Body of pancreas (tissue), 4 donors: ENCODE results near the gene ZAP70. TPM values are rescaled to one million over a fixed set of nuclear protein-coding genes. Genes with fewer than 3 reads are reported as not detected.

ENCODE experiments used
- ATAC-seq: fragments of 150-250 bp; one replicate; pipeline ENCODE4 v1.9.1; 2016
- DNase-seq, 4 donors: peaks; one replicate each; pipeline ENCODE4 v3.0.0-alpha.2; 2019
- H3K27ac ChIP-seq, 4 donors: fragments of 200-600 bp; sonication (generic); 1 replicate in 3 of 4; 2 replicates in 1 of 4; pipeline versions ENCODE4 v1.5.1 to v1.6.1; 2016 to 2019; ENCODE audit warnings: mild to moderate bottlenecking in 1 of 4, mixed read lengths in 1 of 4, moderate library complexity in 1 of 4
- H3K27me3 ChIP-seq, 2 donors: fragments of 200-600 bp; sonication (generic); one replicate each; pipeline ENCODE4 v1.6.0; 2016; ENCODE audit warnings: mild to moderate bottlenecking in 1 of 2
- H3K36me3 ChIP-seq, 2 donors: fragments of 200-600 bp; sonication (generic); replicated peaks in 1 of 2; 2 replicates each; pipeline ENCODE4 v1.5.1; 2016; ENCODE audit warnings: low read depth in 2 of 2; ENCODE audit not compliant: insufficient read depth in 1 of 2
- H3K4me1 ChIP-seq: fragments of 200-600 bp; sonication (generic); one replicate; pipeline ENCODE4 v1.6.0; 2016
- H3K4me3 ChIP-seq, 2 donors: fragments of 200-600 bp; sonication (generic); 1 replicate in 1 of 2; 2 replicates in 1 of 2; pipeline ENCODE4 v1.5.1; 2016 to 2019
- H3K9me3 ChIP-seq, 3 donors: fragments of 200-600 bp; sonication (generic); 1 replicate in 2 of 3; 2 replicates in 1 of 3; pipeline ENCODE4 v1.5.1; 2016
- CTCF ChIP-seq, 7 experiments: fragments of 450-650 bp in 4 of 7; fragments of 200-600 bp in 3 of 7; sonication (generic) in 3 of 7; IDR thresholded peaks; one replicate each; pipeline ENCODE4 v1.5.1; 2016 to 2019; ENCODE audit warnings: antibody characterized with exemption in 7 of 7
- POLR2A ChIP-seq, 3 donors: fragments of 450-650 bp; IDR thresholded peaks; one replicate each; pipeline ENCODE4 v1.6.1; 2016; ENCODE audit warnings: antibody characterized with exemption in 3 of 3, mild to moderate bottlenecking in 2 of 3
- WGBS, 2 donors: methylation state at CpG; one replicate each; pipeline ENCODE4 v1.1.5; 2017; 5-methylcytosine and 5-hydroxymethylcytosine counted together
- intact Hi-C: fragments of 100-400 bp; cut with DNase I; formaldehyde crosslinking; loops from one replicate; pipeline ENCODE4 v1.15.1; 2023
- total RNA-seq, 2 donors: library from RNA; depleted of rRNA; stranded (reverse); fragments of >200 nt; gene quantifications; one replicate each; pipeline ENCODE4 v1.1.0, GENCODE V29; 2016

ZAP70 gene
- total RNA-seq, 2 donors from 2014 or later, result 2.1 to 4.0 TPM

GRCh38 chr2:97745474-97746174 is 32.2 kb downstream of the ZAP70 start:
- Histone ChIP-seq H3K9me3 (no peaks in the 10 kb centered on the region), H3K36me3 (no peaks in the 10 kb centered on the region), H3K4me3 (no peak overlapping the region), H3K27me3 (no peaks in the 10 kb centered on the region), H3K4me1 (peaks cover 5% of the 10 kb centered on the region), H3K27ac (no peak overlapping the region)
- no peak for DNase-seq
- ATAC-seq, result no peak
- no peak for TF ChIP-seq POLR2A (IDR thresholded peaks at IDR 0.05)
- TF ChIP-seq CTCF (IDR thresholded peaks at IDR 0.05), result no peak
- intact Hi-C loops, result no loop called here
- 57 to 65% methylated on average over 10 of the region's 10 CpGs for WGBS, 2 donors

DNA sequence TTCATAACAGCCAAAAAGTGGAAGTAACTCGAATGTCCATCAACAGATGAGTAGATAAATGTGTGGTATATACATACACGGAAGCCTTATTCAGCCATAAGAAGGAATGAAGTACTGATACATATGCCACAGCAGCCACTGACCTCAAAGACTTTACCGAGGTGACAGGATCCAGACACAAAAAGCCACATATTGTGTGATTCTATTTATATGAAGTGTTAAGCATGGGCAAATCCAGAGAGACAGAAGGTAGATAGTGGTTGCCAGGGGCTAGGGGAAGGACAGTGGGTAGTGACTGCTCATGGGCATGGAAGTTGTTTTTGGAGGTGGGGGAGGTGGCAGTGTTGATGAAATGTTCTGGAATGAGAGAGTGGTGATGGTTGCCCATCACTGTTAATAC is 33.9 kb downstream of the ZAP70 start:
- H3K27ac ChIP-seq, result no peak overlapping the region
- no peaks in the 10 kb centered on the region for H3K9me3 ChIP-seq
- no peaks in the 10 kb centered on the region for H3K4me1 ChIP-seq
- H3K36me3 ChIP-seq, result no peaks in the 10 kb centered on the region
- no peaks in the 10 kb centered on the region for H3K27me3 ChIP-seq
- no peak overlapping the region for H3K4me3 ChIP-seq
- DNase-seq (no peak), ATAC-seq (no peak)
- 79 to 84% methylated on average over 3 of the region's 3 CpGs for WGBS, 2 donors
- TF ChIP-seq POLR2A (IDR thresholded peaks at IDR 0.05), result no peak
- intact Hi-C loops, result no loop called here

DNA sequence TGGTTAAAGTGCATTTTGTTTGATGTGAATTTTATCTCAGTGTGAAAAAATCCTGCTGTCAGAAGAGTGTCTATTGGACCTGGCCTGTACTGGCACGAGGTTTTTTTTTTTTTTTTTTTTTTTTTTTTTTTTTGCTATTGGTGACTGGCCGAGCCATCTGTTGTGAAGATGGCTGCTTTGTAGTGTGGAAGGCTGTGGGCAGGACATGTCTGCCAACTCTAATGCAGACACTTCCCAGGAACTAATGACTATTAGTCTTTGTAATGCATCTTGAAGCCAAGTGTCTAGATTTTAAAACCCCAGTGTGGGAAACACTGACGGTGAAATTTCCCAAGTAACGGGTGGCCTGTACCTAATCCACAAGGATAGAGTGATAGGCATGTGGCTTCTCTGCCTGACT is 34.3 kb downstream of the ZAP70 start:
- no peak overlapping the region for H3K27ac ChIP-seq
- TF ChIP-seq CTCF (IDR thresholded peaks at IDR 0.05) (no peak), POLR2A (IDR thresholded peaks at IDR 0.05) (no peak)
- WGBS, 2 donors, result 84 to 89% methylated on average over 4 of the region's 4 CpGs
- H3K27me3 ChIP-seq, result no peaks in the 10 kb centered on the region
- intact Hi-C loops, result no loop called here
- ATAC-seq, result no peak
- no peaks in the 10 kb centered on the region for H3K36me3 ChIP-seq
- H3K4me3 ChIP-seq, result no peak overlapping the region
- no peaks in the 10 kb centered on the region for H3K4me1 ChIP-seq
- no peak for DNase-seq
- no peaks in the 10 kb centered on the region for H3K9me3 ChIP-seq

- DNase-seq (no peak), ATAC-seq (no peak)
- no peak overlapping the region for H3K27ac ChIP-seq
- no peak overlapping the region for H3K4me3 ChIP-seq
- H3K27me3 ChIP-seq, result no peaks in the 10 kb centered on the region
- TF ChIP-seq POLR2A (IDR thresholded peaks at IDR 0.05) (no peak), CTCF (IDR thresholded peaks at IDR 0.05) (no peak)
- no peaks in the 10 kb centered on the region for H3K9me3 ChIP-seq
- intact Hi-C loops, result no loop called here
- 83 to 100% methylated on average over 1 to 5 of the region's 5 CpGs for WGBS, 2 donors
- no peaks in the 10 kb centered on the region for H3K36me3 ChIP-seq
- H3K4me1 ChIP-seq, result no peaks in the 10 kb centered on the region
Measured at GRCh38 chr2:97749581-97749980, 36.2 kb downstream of the ZAP70 start.

DNA sequence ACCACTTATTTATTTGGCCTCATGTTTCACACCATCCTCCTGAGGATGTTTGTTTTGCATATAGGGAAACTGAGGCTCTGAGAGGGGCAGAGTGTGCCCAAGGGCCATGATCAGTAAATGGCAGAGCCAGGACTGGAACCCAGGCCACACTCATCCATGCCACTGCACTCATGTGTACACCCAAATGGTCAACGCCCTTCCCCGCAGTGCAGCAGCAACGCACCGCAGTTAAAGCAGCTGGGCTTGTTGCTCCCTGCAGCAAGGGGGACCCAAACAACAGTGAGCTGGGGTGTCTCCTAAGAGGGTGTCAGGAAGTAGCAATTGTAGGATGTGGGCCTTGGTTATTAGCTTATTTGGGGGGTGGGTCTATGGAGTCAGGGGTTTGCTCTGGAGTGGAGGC is 36.6 kb downstream of the ZAP70 start:
- Histone ChIP-seq H3K27me3 (no peaks in the 10 kb centered on the region), H3K9me3 (no peaks in the 10 kb centered on the region), H3K36me3 (no peaks in the 10 kb centered on the region), H3K4me1 (no peaks in the 10 kb centered on the region), H3K4me3 (no peak overlapping the region), H3K27ac (no peak overlapping the region)
- TF ChIP-seq POLR2A (IDR thresholded peaks at IDR 0.05), result no peak
- TF ChIP-seq CTCF (IDR thresholded peaks at IDR 0.05), result no peak
- 95 to 96% methylated on average over 4 of the region's 4 CpGs for WGBS, 2 donors
- intact Hi-C loops, result no loop called here
- no peak for DNase-seq
- no peak for ATAC-seq
